Heart right ventricle (tissue), 16 donors: Measurements from ENCODE around the gene FIBCD1. TPM values are rescaled to one million over a fixed set of nuclear protein-coding genes. Genes with fewer than 3 reads are reported as not detected.

ENCODE experiments used
- ATAC-seq, 8 donors: fragments of 200-7000 bp; cut with Tn5 transposase; one replicate each; pipeline ENCODE4 v1.9.1; 2020; ENCODE audit warnings: mild to moderate bottlenecking in 8 of 8, moderate library complexity in 8 of 8, moderate number of reproducible peaks in 1 of 8
- DNase-seq, 2 donors: peaks; one replicate each; pipeline ENCODE4 v3.0.0-alpha.2; 2020
- H3K27ac ChIP-seq, 10 donors: fragments of 200-600 bp; sonication (generic) in 2 of 10; one replicate each; pipeline versions ENCODE4 v1.5.0 to v1.8.0; 2020 to 2022; ENCODE audit warnings: mild to moderate bottlenecking in 3 of 10
- H3K27me3 ChIP-seq, 7 donors: fragments of 200-600 bp; one replicate each; pipeline ENCODE4 v1.8.0; 2021 to 2022; ENCODE audit warnings: mild to moderate bottlenecking in 2 of 7
- H3K36me3 ChIP-seq, 9 donors: fragments of 200-600 bp; sonication (generic) in 1 of 9; one replicate each; pipeline versions ENCODE4 v1.5.0 to v1.8.0; 2020 to 2022; ENCODE audit warnings: mild to moderate bottlenecking in 2 of 9
- H3K4me1 ChIP-seq, 9 donors: fragments of 200-600 bp; sonication (generic) in 1 of 9; one replicate each; pipeline versions ENCODE4 v1.5.0 to v1.8.0; 2020 to 2022; ENCODE audit warnings: mild to moderate bottlenecking in 4 of 9
- H3K4me3 ChIP-seq, 10 donors: fragments of 200-600 bp; sonication (generic) in 2 of 10; one replicate each; pipeline versions ENCODE4 v1.5.0 to v1.8.0; 2020 to 2022; ENCODE audit warnings: mild to moderate bottlenecking in 7 of 10, moderate library complexity in 2 of 10
- H3K9me3 ChIP-seq, 11 donors: fragments of 200-600 bp in 10 of 11; sonication (generic) in 2 of 11; one replicate each; pipeline versions ENCODE4 v1.5.0 to v1.8.0; 2013 to 2022; ENCODE audit warnings: mild to moderate bottlenecking in 2 of 11, control low read depth in 1 of 11, moderate library complexity in 1 of 11
- CTCF ChIP-seq, 9 donors: fragments of 200-600 bp; sonication (generic) in 2 of 9; IDR thresholded peaks; one replicate each; pipeline versions ENCODE4 v1.5.0 to v1.8.0; 2021 to 2022; ENCODE audit warnings: antibody characterized with exemption in 9 of 9, mild to moderate bottlenecking in 5 of 9, moderate library complexity in 1 of 9
- WGBS, 2 donors: extraction: QIAGEN DNeasy Blood & Tissue Kit; methylation state at CpG; one replicate each; pipeline ENCODE4 v1.1.7; 2013; ENCODE audit warnings: inconsistent platforms in 1 of 2; 5-methylcytosine and 5-hydroxymethylcytosine counted together
- intact Hi-C, 10 donors: fragments of 100-400 bp; cut with DNase I; formaldehyde crosslinking; loops; one replicate each; pipeline versions ENCODE4 v1.11.1 to v1.14.2; 2022
- polyA plus RNA-seq, 2 donors: library from polyadenylated mRNA; stranded (reverse); fragments of 200-250 nt; gene quantifications; one replicate each; pipeline ENCODE4 v1.2.3, GENCODE V29; 2013
- total RNA-seq, 10 donors: library from RNA; stranded (reverse); fragmentation: NEBNext Ultra II Directional in 3 of 10; extraction: Animal tissue kit (Norgen Biotek cat#: 25700) in 3 of 10; gene quantifications; one replicate each; pipeline versions ENCODE4 v1.2.1 to v1.2.4, GENCODE V29; 2021 to 2023
- donor health status: Arrhythmogenic right ventricular cardiomyopathy.
- donor health status: ischemic (EF 13 %, LVEDD 7.1; RV severe dilation, severe dysfunction).
- donor health status: healthy with polysubstance abuse.
- donor health status: DM: no; HTN: yes; CAD: no.
- donor health status: DM: no; HTN: no; CAD: no.
- donor health status: ischemic (EF 25% LVEDD 6.9; RV normal size, moderate dysfunction).
- donor health status: ischemic (EF 25% LVEDD 5.7; RV mildly dilated, moderate dysfunction).
- donor health status: healthy.
- donor health status: DM: yes; HTN: yes; CAD: no.
- donor health status: Ischemic cardiomyopathy.
- donor health status: ischemic (EF 35%, LVEDD 5.7; RV mildly dilated, moderate dysfunction).
- donor health status: nonischemic (EF 11% LVEDD 7.7; RV severe dilation, severe dysfunction).
- donor health status: DM: yes; HTN: yes; CAD: no.
- donor health status: PGD.
- donor health status: ischemic (EF 29% LVEDD 5.4; RV normal size, mild dysfunction).
- donor health status: nonischemic (EF 23%, LVEDD 6.1; RV moderate dilation, normal function).

The FIBCD1 gene
- total and polyA plus RNA-seq, 12 donors = 0.16 to 5.8 (median 1.2) TPM

GRCh38 chr9:130886981-130887380, 52.1 kb downstream of the FIBCD1 start:
- Histone ChIP-seq H3K36me3 (peaks cover 8 to 99% (median 63%) of the 10 kb centered on the region in 9 donors), H3K4me3 (no peak overlapping the region), H3K4me1 (peaks cover 0 to 1% (median 0%) of the 10 kb centered on the region in 9 donors), H3K27me3 (no peaks in the 10 kb centered on the region), H3K27ac (no peak overlapping the region), H3K9me3 (no peaks in the 10 kb centered on the region)
- WGBS, 2 donors = 94 to 95% methylated on average over 23 of the region's 23 CpGs
- no peak for TF ChIP-seq CTCF (IDR thresholded peaks at IDR 0.05)
- no peak for DNase-seq
- no peak for ATAC-seq
- intact Hi-C loops = no loop called here

GRCh38 chr9:130885484-130886375, 53.3 kb downstream of the FIBCD1 start:
- Histone ChIP-seq H3K27ac (no peak overlapping the region), H3K4me1 (no peaks in the 10 kb centered on the region), H3K36me3 (peaks cover 8 to 100% (median 67%) of the 10 kb centered on the region in 9 donors), H3K9me3 (no peaks in the 10 kb centered on the region), H3K27me3 (no peaks in the 10 kb centered on the region), H3K4me3 (no peak overlapping the region)
- intact Hi-C loops = no loop called here
- WGBS, 2 donors = 80 to 81% methylated on average over 35 of the region's 35 CpGs
- ATAC-seq = peak in 3 of 8 donors; percentile 14 to 31 (median 28)
- no peak for TF ChIP-seq CTCF (IDR thresholded peaks at IDR 0.05)
- DNase-seq = no peak

- no peak overlapping the region for H3K27ac ChIP-seq
- DNase-seq = no peak
These were observed 54.2 kb downstream of the FIBCD1 start for GRCh38 chr9:130884542-130885483.

More at GRCh38 chr9:130884542-130885483, 54.2 kb downstream of the FIBCD1 start:
- H3K36me3 ChIP-seq = peaks cover 12 to 100% (median 67%) of the 10 kb centered on the region in 9 donors
- TF ChIP-seq CTCF (IDR thresholded peaks at IDR 0.05) = no peak
- no peaks in the 10 kb centered on the region for H3K4me1 ChIP-seq
- ATAC-seq = peak in 3 of 8 donors; percentile 7 to 18 (median 9)
- no peaks in the 10 kb centered on the region for H3K9me3 ChIP-seq
- intact Hi-C loops = no loop called here
- WGBS, 2 donors = 89 to 91% methylated on average over 47 of the region's 47 CpGs
- H3K27me3 ChIP-seq = no peaks in the 10 kb centered on the region
- no peak overlapping the region for H3K4me3 ChIP-seq
